ENCODE measurements around the gene YIPF1.

Gene YIPF1

DNA sequence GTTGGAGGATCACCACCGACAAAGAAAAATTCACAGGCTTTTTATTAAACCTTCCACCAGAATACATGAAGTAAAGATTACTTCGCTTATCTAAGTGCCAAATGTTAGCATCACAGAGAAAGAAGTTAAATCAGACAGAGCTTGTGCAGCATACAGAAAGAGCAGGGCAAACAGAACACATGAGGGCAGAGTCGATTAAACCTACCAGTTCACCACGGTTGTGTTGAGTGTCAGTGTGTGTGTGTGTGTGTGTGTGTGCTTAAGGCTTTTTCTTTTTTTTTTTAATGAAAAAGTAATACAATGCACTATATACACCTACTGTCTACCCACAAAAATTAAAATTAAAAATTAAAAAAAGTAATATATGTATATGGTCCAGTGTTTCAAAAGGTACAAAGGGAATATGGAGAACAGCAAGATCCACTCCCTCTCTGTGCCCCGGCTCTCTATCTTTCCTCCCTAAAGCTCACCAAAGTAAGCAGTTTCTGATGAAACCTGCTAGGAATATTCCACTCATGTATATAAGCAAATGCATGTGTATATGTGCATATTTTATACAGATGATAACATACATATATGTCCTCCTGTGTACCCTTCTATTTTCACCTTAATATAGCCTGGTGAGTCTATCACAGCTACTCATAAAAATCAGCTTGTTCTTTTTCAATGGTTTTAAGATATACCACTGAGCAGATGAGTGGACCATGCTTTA, 17.7 kb downstream of the YIPF1 start:
- no peak for TF ChIP-seq FOXM1 (IDR thresholded peaks at IDR 0.05; ENCODE audit: borderline replicate concordance, low read depth)

- TF ChIP-seq NFIC (IDR thresholded peaks at IDR 0.05), result no peak
Observed at GRCh38 chr1:53871221-53871620, 18.4 kb downstream of the YIPF1 start.

GRCh38 chr1:53869454-53870117, 20.0 kb downstream of the YIPF1 start:
- TF ChIP-seq RAD21 (IDR thresholded peaks at IDR 0.05; ENCODE audit: low read depth) (no peak), EGR1 (IDR thresholded peaks at IDR 0.05) (no peak), FOXM1 (IDR thresholded peaks at IDR 0.05; ENCODE audit: borderline replicate concordance, low read depth) (no peak), CEBPB (IDR thresholded peaks at IDR 0.05) (no peak), NFIC (IDR thresholded peaks at IDR 0.05) (no peak)
- TF ChIP-seq, protein P1, sequence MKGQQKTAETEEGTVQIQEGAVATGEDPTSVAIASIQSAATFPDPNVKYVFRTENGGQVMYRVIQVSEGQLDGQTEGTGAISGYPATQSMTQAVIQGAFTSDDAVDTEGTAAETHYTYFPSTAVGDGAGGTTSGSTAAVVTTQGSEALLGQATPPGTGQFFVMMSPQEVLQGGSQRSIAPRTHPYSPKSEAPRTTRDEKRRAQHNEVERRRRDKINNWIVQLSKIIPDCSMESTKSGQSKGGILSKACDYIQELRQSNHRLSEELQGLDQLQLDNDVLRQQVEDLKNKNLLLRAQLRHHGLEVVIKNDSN (IDR thresholded peaks at IDR 0.05), result no peak

GRCh38 chr1:53868565-53868964, 21.0 kb downstream of the YIPF1 start:
- no peak for TF ChIP-seq REST (IDR thresholded peaks at IDR 0.05; ENCODE audit: low read depth)
- TF ChIP-seq TAF1 (IDR thresholded peaks at IDR 0.05; ENCODE audit: low read depth), result no peak
- no peak for TF ChIP-seq TCF12 (IDR thresholded peaks at IDR 0.05; ENCODE audit: low read depth)
- no peak for TF ChIP-seq YY1 (IDR thresholded peaks at IDR 0.05; ENCODE audit: low read depth)
- TF ChIP-seq ZBTB7A (IDR thresholded peaks at IDR 0.05; ENCODE audit: low read depth), result no peak
- no peak for TF ChIP-seq FOXM1 (IDR thresholded peaks at IDR 0.05; ENCODE audit: borderline replicate concordance, low read depth)
- no peak for TF ChIP-seq NFIC (IDR thresholded peaks at IDR 0.05)
- no peak for TF ChIP-seq EGR1 (IDR thresholded peaks at IDR 0.05)
- no peak for TF ChIP-seq MAX (IDR thresholded peaks at IDR 0.05)
- TF ChIP-seq CREB1 (IDR thresholded peaks at IDR 0.05; ENCODE audit: low read depth), result no peak

GRCh38 chr1:53862507-53862906, 27.1 kb downstream of the YIPF1 start:
- no peak for TF ChIP-seq YY1 (IDR thresholded peaks at IDR 0.05; ENCODE audit: low read depth)
- no peak for TF ChIP-seq CREB1 (IDR thresholded peaks at IDR 0.05; ENCODE audit: low read depth)
- TF ChIP-seq TCF12 (IDR thresholded peaks at IDR 0.05; ENCODE audit: low read depth), result no peak
- TF ChIP-seq MAX (IDR thresholded peaks at IDR 0.05), result no peak
- no peak for TF ChIP-seq ZBTB7A (IDR thresholded peaks at IDR 0.05; ENCODE audit: low read depth)
- TF ChIP-seq TEAD4 (IDR thresholded peaks at IDR 0.05), result no peak
- TF ChIP-seq NFIC (IDR thresholded peaks at IDR 0.05), result no peak
- no peak for TF ChIP-seq TAF1 (IDR thresholded peaks at IDR 0.05; ENCODE audit: low read depth)
- no peak for TF ChIP-seq CEBPB (IDR thresholded peaks at IDR 0.05)
- TF ChIP-seq REST (IDR thresholded peaks at IDR 0.05; ENCODE audit: low read depth), result no peak
- TF ChIP-seq RAD21 (IDR thresholded peaks at IDR 0.05; ENCODE audit: low read depth), result no peak
- TF ChIP-seq EGR1 (IDR thresholded peaks at IDR 0.05), result no peak
- TF ChIP-seq FOXM1 (IDR thresholded peaks at IDR 0.05; ENCODE audit: borderline replicate concordance, low read depth), result no peak
- TF ChIP-seq, protein P1 (IDR thresholded peaks at IDR 0.05), result no peak
- no peak for TF ChIP-seq EP300 (IDR thresholded peaks at IDR 0.05; ENCODE audit: borderline replicate concordance)

DNA sequence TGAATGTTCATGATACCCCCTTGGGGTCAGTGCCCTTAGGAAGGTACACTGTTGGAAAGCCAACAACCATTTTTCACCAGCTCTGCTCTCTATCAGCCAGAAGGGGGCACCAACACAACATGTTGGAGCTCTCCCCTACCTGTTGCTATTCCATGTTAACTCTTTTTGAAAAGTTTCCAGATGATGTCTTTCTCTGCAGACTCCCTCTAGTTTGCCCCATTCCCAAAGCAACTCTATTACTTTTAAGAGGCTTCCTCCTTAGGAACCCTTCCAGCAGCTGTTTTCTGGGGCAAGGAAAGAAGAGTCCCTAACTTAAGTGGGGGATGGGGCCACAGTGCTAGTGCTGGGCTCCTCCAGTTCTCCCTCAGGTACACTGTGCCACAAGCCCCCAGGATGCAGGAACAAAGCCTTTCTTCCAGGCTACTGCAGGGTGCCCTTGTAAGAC, 28.6 kb downstream of the YIPF1 start:
- no peak for TF ChIP-seq EGR1 (IDR thresholded peaks at IDR 0.05)
- TF ChIP-seq RAD21 (IDR thresholded peaks at IDR 0.05; ENCODE audit: low read depth), result peak; percentile 88
- TF ChIP-seq MAX (IDR thresholded peaks at IDR 0.05), result no peak
